ENCODE results near the gene MAML3. TPM values are rescaled to one million over a fixed set of nuclear protein-coding genes. Genes with fewer than 3 reads are reported as not detected.

MAML3 gene
- total and polyA plus RNA-seq, 8 donors, result 5.8 to 18.7 (median 16.7) TPM

DNA sequence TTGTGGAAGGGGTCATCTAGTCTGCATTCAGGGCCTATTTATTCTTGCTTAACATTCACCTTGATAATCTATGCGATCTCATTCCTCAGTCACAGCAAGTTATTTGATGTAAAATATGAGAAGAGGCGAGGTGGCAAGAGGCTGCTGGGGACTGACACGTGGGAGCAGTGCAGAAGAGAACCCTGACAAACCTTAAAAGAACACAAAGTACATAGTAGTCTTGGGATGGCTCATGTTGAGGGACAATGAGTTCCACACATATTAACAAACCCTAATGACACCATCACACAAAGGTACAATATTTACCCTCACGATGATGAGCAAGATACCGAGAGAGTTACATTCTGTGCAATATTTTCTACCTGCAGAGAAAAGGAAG, 57.5 kb downstream of the MAML3 start:
- Histone ChIP-seq H3K4me1 (peaks cover 50 to 95% of the 10 kb centered on the region in 2 donors), H3K36me3 (no peaks in the 10 kb centered on the region), H3K4me3 (no peak overlapping the region), H3K27me3 (no peaks in the 10 kb centered on the region), H3K9me3 (no peaks in the 10 kb centered on the region), H3K27ac (peak overlapping the region; percentile 79 to 88)
- ATAC-seq (no peak), DNase-seq (no peak)
- intact Hi-C loops (cut with DNase I), result no loop called here
- TF ChIP-seq, protein P1, sequence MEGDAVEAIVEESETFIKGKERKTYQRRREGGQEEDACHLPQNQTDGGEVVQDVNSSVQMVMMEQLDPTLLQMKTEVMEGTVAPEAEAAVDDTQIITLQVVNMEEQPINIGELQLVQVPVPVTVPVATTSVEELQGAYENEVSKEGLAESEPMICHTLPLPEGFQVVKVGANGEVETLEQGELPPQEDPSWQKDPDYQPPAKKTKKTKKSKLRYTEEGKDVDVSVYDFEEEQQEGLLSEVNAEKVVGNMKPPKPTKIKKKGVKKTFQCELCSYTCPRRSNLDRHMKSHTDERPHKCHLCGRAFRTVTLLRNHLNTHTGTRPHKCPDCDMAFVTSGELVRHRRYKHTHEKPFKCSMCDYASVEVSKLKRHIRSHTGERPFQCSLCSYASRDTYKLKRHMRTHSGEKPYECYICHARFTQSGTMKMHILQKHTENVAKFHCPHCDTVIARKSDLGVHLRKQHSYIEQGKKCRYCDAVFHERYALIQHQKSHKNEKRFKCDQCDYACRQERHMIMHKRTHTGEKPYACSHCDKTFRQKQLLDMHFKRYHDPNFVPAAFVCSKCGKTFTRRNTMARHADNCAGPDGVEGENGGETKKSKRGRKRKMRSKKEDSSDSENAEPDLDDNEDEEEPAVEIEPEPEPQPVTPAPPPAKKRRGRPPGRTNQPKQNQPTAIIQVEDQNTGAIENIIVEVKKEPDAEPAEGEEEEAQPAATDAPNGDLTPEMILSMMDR (IDR thresholded peaks at IDR 0.05), result no peak

DNA sequence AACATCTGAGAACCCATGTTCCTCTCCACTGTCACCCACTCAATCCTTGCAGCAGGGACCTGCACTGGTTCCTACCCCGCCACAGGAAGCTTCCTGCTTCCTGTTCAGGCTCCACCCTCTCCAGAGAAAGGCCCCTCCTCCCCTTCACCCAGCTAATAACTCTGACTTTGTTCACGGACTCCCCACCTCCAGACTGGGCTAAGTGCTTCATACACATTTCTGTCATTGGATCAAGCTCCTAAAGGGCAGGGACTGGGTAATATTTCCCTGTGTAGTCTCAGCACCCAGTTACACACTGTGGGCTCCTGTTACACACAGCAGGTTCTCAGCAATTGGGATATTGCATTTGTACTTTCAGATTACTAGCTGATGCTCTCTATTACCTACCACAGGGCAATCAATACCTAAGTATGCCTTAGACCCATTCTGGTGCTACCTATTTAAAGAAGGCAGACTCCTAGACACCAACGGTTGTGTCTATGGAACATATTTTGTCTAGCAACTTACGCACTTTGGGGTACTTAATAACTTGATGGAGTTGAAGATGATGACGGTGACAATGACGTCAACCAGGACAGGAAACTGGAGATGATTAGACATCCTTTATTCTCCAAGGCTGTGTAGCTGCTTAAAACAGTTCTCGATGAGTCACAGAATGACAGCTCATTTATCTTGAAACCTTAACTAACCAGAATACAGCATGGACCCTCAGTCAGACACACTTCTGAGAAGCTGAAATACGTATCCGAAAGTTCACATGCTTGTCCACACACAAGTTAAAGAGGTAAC, 58.1 kb downstream of the MAML3 start:
- Histone ChIP-seq H3K9me3 (no peaks in the 10 kb centered on the region), H3K36me3 (no peaks in the 10 kb centered on the region), H3K4me3 (peak overlapping the region in 1 of 2 donors; percentile 18), H3K27ac (peak overlapping the region; percentile 79 to 88), H3K27me3 (no peaks in the 10 kb centered on the region), H3K4me1 (peaks cover 50 to 100% of the 10 kb centered on the region in 2 donors)
- intact Hi-C loops (cut with DNase I), result no loop called here
- ATAC-seq (peak; percentile 54), DNase-seq (peak in 1 of 4 donors; percentile 63)
- TF ChIP-seq, protein P1 (IDR thresholded peaks at IDR 0.05), result no peak

DNA sequence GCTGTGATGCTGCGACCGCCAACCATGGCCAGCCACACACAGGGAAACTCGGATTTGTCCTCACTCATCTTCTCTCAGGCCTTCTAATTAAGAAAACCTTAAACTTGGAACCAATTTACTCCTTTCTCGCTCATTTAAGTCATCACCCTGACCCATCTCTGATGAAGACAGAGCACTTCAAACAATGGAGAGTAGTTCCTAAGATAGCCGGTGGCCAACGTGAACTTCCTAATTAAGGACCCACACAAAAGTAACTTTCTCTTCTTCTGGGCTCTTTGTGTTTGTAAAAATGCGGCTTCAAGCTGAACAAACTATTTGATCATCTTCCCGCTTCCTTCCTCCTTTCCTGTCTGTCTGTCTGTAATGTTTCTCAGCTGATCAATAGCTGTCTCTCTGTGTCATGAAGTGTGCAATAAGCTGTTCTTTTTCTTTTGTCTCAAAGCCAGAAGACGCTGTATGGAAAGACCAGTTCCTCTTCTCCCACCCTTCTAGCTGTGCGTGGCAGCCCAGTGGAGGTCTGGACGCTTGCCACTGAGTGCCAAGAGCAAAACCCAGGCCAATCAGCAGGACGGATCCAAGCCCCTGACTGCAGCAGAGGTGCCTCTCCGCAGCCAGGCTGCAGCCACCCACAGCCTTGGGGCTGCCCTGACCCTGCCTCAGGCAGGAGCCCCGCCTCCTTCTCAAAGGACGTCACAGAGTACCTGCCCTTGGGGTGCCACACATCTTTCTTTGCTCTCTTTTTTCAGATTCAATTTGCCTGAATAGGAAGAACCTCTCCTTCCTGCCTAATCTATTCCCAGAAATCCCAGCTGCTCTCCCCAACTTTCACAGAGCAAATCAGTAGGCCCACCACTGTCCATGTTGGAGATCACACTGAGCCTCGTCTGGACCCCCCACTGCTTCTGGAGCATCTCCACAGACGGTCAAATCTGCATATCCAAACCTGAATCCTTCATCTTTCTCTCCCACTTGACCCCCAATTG, 59.3 kb downstream of the MAML3 start:
- peak in 3 of 4 donors; percentile 79 to 89 (median 84) for DNase-seq
- Histone ChIP-seq H3K9me3 (no peaks in the 10 kb centered on the region), H3K27ac (peak overlapping the region; percentile 79 to 88), H3K27me3 (no peaks in the 10 kb centered on the region), H3K4me3 (peak overlapping the region in 1 of 2 donors; percentile 18), H3K36me3 (no peaks in the 10 kb centered on the region), H3K4me1 (peaks cover 50 to 100% of the 10 kb centered on the region in 2 donors)
- TF ChIP-seq, protein P1 (IDR thresholded peaks at IDR 0.05), result no peak
- intact Hi-C loops (cut with DNase I), result no loop called here
- peak; percentile 64 for ATAC-seq

DNA sequence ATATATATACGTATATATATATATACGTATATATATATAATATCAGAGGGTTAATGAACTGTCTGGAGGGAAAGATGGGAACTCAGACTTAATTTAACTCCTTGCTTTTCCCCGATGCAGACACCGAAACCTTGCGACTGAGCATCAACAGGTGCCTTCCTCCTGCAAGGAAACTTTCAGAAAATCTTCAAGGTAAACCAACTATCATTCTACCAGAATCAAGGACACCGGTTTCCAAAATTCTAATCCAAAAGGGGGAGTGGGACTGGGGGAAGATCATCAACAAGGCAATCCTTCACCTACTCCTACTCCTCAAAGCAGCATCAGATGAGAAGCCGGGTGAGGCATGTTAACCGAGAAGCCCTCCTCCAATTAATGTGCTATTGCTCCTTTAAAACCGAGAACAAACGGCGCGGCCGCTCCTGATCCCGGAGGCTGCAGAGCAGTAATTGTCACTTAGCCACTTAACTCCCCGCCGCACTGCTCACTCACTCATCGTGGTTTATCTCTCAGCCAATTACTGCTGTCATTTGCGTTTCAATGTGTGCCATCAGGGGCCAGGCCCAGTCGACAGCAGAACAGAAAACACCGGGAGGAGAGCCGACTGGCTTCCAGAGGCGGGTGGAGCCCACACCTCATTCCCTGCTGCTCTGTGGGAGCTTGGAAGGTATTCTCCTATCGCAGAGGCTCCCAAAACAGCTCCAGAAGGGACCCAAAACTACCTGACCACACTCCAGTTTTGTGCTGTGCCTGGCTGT, 61.7 kb downstream of the MAML3 start:
- peak; percentile 2 for ATAC-seq
- intact Hi-C loops (cut with DNase I), result no loop called here
- peak in 1 of 4 donors; percentile 73 for DNase-seq

More for the DNA sequence above, 61.7 kb downstream of the MAML3 start:
- H3K27ac ChIP-seq, result peak overlapping the region; percentile 73 to 88
- H3K9me3 ChIP-seq, result no peaks in the 10 kb centered on the region
- peaks cover 37 to 87% of the 10 kb centered on the region in 2 donors for H3K4me1 ChIP-seq
- peak overlapping the region; percentile 9 to 21 for H3K4me3 ChIP-seq
- H3K36me3 ChIP-seq, result no peaks in the 10 kb centered on the region
- TF ChIP-seq, protein P1 (IDR thresholded peaks at IDR 0.05), result no peak
- H3K27me3 ChIP-seq, result no peaks in the 10 kb centered on the region
